ENCODE measurements around the gene BAHCC1.

BAHCC1 gene

DNA sequence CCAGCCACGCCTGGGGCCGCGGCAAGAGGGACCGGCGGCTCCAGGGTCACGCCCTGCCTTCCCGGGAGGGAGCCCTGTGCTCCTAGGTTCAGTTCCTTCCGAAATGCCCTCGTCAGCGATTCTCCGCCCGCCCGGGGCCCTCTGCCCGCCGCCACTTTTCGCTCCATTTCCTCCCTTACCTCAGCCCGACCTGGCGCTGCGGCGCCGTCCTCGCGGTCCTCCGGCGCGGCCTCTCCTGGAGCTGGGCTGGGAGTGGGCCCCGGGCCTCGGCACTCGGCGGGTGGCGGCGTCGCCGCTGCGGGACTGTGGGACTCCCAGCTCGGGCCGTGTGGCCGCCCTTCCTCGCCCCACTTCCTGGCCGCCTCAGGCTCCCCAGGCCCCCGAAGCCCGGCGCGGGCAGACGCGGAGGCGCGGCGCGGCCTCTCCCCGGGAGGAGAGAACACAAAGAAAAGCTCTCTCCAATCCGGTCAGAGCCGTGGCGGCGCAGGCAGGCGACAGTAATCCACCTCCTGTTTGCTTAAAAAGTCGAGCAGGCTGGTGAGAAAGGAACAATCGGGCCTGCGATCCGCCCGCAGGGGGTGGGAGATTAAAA lies 1.6 kb downstream of the BAHCC1 start:
- no peaks in the 10 kb centered on the region for H3K9me3 ChIP-seq (ENCODE audit: control insufficient read depth, insufficient read depth, low read length)
- no peaks in the 10 kb centered on the region for H3K36me3 ChIP-seq (ENCODE audit: insufficient read depth, low read length)
- H3K4me1 ChIP-seq (ENCODE audit: insufficient read depth, low read length), result peaks cover 11% of the 10 kb centered on the region
- H3K9ac ChIP-seq (ENCODE audit: low read depth, low read length), result peak overlapping the region; percentile 70

DNA sequence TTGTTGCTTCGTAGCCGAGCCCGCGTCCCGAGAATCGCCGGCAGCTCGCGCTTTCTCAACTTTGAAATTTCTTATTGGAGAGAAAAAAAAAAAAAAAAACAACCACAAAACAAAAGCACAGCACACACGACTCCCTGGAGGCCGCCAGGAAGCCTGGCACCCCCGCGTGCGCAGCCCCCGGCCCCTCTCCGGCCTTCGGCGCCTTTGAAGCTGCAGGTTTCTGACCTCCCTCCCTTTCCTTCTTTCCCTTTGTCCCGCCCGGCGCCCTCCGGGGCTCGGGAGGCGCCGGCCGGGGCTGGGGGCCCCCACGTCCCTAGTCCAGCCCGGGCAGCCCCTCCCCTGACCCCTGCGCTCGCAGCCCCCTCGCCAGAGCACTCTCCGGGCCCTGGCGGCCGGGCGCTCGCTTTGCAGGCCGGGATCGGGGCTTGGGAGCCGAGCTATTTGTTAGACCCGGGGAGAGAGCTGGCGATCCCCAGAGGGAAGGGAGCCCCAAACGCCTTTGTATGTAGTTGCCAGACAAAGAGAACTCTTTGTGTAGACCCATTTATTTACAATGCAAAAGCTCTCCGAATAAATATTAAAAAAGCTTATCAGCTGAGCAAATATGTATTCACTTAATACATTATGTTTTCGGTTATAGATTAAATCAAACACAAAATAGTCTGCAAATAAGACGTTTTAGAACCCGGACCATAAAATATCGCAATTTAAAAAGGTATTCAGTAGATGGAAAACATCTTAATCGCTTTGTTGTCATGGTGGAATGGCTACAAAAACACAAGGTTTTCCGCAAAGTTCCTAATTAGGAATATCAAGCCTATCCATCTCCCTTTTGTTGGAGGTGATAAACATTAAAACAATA lies 2.3 kb downstream of the BAHCC1 start:
- no peaks in the 10 kb centered on the region for H3K9me3 ChIP-seq (ENCODE audit: control insufficient read depth, insufficient read depth, low read length)
- H3K36me3 ChIP-seq (ENCODE audit: insufficient read depth, low read length), result no peaks in the 10 kb centered on the region
- H3K9ac ChIP-seq (ENCODE audit: low read depth, low read length), result peak overlapping the region; percentile 70
- H3K4me1 ChIP-seq (ENCODE audit: insufficient read depth, low read length), result peaks cover 13% of the 10 kb centered on the region

GRCh38 chr17:81398176-81398831 lies 3.0 kb downstream of the BAHCC1 start:
- Histone ChIP-seq H3K4me1 (ENCODE audit: insufficient read depth, low read length) (peaks cover 20% of the 10 kb centered on the region), H3K36me3 (ENCODE audit: insufficient read depth, low read length) (no peaks in the 10 kb centered on the region), H3K9me3 (ENCODE audit: control insufficient read depth, insufficient read depth, low read length) (no peaks in the 10 kb centered on the region), H3K9ac (ENCODE audit: low read depth, low read length) (peak overlapping the region; percentile 70; the same call in 1 of the 2 replicates)

DNA sequence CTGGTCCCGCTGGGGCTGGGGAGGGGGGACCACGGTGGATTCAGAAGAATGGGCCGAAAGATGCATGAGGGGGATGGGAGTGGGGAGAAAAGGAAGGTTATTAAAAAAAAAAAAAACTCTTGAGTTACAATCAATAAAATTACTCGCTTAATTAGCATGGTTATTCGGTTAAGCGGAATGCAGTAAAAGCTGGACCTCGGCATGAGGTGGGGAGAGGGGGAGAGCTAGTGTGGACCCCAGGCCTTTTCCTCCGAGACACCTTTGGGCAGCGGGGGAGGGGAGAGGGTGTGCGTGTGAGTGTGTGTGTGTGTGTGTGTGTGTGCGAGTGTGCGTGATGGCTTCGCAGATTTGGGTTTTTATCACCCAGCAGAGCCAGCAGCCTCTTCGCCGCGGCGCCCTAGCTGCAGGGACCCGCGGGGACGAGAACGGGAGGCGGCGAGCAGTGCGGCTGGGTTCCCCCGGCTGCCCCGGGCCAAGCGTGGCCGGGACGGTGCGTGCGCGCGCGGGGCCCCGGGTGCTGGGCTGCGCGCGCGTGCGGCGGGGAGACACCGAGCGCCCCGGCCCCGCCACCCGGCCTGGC lies 3.7 kb downstream of the BAHCC1 start:
- Histone ChIP-seq H3K4me1 (ENCODE audit: insufficient read depth, low read length) (peaks cover 22% of the 10 kb centered on the region), H3K36me3 (ENCODE audit: insufficient read depth, low read length) (no peaks in the 10 kb centered on the region), H3K9ac (ENCODE audit: low read depth, low read length) (peak overlapping the region; percentile 70), H3K9me3 (ENCODE audit: control insufficient read depth, insufficient read depth, low read length) (no peaks in the 10 kb centered on the region)

DNA sequence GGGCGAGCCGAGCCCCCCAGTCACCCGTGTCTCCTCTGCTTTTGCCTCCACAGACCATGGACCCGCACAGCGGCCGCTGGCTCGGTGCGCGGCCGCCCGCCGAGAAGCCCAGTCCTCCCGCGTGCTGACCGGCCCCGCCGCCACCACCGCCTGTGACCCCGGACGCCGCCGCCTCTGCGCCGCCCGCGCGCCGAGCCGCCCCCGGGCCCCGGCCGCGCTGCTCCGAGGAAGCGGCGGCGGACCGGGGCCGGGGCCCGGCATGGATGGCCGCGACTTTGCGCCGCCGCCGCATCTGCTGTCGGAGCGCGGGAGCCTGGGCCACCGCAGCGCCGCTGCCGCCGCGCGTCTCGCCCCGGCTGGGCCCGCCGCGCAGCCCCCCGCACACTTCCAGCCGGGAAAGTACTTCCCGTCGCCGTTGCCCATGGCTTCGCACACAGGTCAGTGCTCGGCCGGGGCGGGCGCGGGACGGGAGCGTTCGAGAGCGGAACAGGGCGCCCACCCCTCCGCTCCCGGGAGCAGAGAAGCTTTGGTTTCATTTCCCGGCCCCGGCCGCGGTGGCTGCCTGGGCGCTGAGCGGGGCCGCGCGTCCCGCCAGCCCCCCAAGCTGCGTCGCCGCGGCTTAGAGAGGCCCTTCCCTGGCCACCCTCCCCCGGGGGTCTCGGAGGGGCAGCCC lies 4.4 kb downstream of the BAHCC1 start:
- Histone ChIP-seq H3K9me3 (ENCODE audit: control insufficient read depth, insufficient read depth, low read length) (no peaks in the 10 kb centered on the region), H3K4me1 (ENCODE audit: insufficient read depth, low read length) (peaks cover 18% of the 10 kb centered on the region), H3K36me3 (ENCODE audit: insufficient read depth, low read length) (no peaks in the 10 kb centered on the region), H3K9ac (ENCODE audit: low read depth, low read length) (peak overlapping the region; percentile 70; the same call in 1 of the 2 replicates)

DNA sequence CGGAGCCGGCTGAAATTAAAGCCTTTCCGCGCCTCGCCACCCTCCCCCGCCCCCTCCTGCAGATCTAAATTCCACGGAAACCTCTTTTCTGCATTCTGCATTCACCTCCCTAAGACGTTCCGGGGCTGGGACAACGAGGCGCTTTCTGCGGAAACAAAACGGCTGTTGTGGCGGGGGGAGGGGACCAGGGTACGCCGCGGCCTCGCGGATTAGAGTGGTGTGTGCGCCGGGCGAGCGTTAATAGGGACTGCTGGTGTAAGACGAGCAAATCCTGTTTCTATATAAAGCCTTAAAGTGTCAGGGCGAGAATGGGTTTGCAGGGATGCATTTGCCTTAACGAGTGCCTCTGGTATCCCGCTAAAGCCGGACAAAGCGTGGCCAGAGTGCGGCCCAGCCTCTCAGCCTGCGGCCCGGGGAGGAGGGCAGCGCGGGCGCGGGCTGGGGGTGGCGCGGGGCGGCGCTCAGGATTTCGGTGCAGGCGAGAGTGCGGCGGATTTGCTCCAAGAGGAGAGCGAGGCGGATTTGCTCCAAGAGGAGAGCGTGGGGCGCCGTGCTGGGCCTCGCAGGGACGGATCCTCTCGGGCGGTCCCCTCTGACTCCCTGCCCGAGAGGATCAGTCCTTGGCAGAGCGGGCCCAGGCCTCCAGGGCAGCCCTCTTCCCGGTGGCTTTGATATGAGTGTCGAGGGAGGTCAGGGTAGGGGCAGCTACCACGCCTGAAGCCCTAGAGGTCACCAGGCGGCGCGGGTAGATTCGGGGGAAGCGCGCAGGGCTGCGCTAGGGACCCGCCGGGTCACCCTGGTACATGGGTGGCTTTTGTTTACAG lies 5.1 kb downstream of the BAHCC1 start:
- peaks cover 21% of the 10 kb centered on the region for H3K4me1 ChIP-seq (ENCODE audit: insufficient read depth, low read length)
- H3K9me3 ChIP-seq (ENCODE audit: control insufficient read depth, insufficient read depth, low read length), result no peaks in the 10 kb centered on the region
- no peaks in the 10 kb centered on the region for H3K36me3 ChIP-seq (ENCODE audit: insufficient read depth, low read length)
- H3K9ac ChIP-seq (ENCODE audit: low read depth, low read length), result peak overlapping the region; percentile 70; the same call in 1 of the 2 replicates

- Histone ChIP-seq H3K4me1 (ENCODE audit: insufficient read depth, low read length) (peaks cover 28% of the 10 kb centered on the region), H3K9ac (ENCODE audit: low read depth, low read length) (peak overlapping the region; percentile 70; the same call in 1 of the 2 replicates), H3K36me3 (ENCODE audit: insufficient read depth, low read length) (no peaks in the 10 kb centered on the region), H3K9me3 (ENCODE audit: control insufficient read depth, insufficient read depth, low read length) (no peaks in the 10 kb centered on the region)
Observed at GRCh38 chr17:81400996-81401722, 5.9 kb downstream of the BAHCC1 start.

DNA sequence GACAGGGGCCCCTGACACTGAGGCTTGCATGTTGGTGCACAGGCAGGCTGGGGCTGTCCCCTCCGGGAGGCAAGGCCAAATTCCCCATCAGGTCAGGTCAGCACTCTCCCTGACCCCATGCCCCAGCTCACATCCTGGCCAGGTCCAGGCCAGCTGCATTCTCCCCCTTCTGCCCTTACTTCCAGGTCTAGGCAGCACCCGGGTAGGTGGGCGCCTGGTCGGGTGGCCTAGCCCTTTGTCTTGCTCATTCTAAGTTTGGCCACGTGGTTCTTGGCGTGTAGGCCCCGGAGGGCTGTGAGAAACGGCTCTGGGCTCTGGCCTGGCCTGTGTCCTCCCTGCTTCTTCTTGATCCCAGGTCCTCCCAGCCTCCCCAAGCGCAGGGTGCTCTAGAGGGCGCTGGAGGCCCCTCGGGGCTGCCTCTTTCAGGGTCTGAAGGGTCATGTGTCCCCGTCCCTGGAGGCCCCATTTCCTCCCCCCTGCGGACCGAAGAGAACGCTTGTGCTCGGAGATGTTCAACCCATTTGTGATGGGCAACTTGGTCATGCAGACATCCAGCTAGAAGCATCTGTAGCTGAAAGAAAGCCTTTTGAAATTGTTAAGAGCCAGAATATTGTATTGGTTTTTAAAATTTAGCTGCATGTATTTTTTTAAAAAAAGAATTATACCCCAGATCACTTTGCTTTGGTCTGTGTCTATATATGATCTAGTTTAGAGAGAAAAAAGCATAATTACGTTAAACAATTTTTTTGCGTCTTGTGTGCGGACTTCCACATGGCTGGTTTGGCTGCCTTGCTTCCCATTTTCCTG lies 6.7 kb downstream of the BAHCC1 start:
- Histone ChIP-seq H3K9ac (ENCODE audit: low read depth, low read length) (no peak overlapping the region), H3K4me1 (ENCODE audit: insufficient read depth, low read length) (peaks cover 28% of the 10 kb centered on the region), H3K9me3 (ENCODE audit: control insufficient read depth, insufficient read depth, low read length) (no peaks in the 10 kb centered on the region), H3K36me3 (ENCODE audit: insufficient read depth, low read length) (no peaks in the 10 kb centered on the region)

DNA sequence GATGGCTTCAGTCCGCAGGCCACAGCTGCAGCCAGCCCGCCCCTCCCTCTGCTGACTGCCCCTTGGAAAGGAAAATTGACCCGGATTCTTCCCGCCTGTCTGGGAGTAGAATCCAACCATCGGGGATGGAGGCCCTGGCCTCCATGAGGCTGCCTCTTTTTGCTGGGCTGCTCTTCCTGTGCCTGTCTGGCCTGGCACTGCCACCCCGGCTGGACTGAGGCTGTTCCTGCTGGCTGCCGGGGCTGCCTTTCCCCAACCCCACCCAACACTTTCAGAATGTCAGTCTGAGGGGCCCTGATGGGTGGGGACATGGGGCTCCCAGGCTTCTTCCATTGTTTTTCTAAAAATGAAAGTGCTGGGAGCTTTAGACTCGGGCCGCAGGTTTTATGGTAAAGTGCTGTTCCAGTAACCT lies 7.3 kb downstream of the BAHCC1 start:
- H3K9ac ChIP-seq (ENCODE audit: low read depth, low read length), result no peak overlapping the region
- H3K9me3 ChIP-seq (ENCODE audit: control insufficient read depth, insufficient read depth, low read length), result no peaks in the 10 kb centered on the region
- H3K36me3 ChIP-seq (ENCODE audit: insufficient read depth, low read length), result no peaks in the 10 kb centered on the region
- peaks cover 28% of the 10 kb centered on the region for H3K4me1 ChIP-seq (ENCODE audit: insufficient read depth, low read length)

DNA sequence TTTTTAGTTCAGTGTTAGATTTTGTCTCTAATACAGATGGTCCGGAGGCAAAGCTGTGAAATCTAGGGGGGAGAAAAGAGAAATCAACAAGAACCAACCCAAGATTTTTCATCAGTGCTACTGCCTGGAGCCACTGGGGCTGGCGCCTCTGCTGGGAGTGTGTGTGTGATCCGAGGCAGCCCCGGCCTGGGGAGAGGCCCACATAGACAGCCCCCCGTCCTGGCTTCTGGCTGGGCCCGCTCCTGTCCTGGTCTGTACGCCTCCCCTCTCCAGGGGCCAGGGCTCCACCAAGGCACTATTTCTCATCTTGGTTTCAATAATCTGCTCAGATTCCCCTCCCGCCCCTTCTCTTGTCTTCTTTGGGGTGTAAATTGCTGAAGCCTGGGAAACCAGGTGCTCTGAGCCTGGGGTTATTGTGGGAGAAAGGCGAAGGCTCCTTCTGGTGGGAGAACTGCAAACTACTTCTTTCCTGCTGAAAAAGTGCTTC lies 7.8 kb downstream of the BAHCC1 start:
- Histone ChIP-seq H3K4me1 (ENCODE audit: insufficient read depth, low read length) (peaks cover 26% of the 10 kb centered on the region; the same call in 1 of the 2 replicates), H3K9me3 (ENCODE audit: control insufficient read depth, insufficient read depth, low read length) (no peaks in the 10 kb centered on the region), H3K9ac (ENCODE audit: low read depth, low read length) (no peak overlapping the region), H3K36me3 (ENCODE audit: insufficient read depth, low read length) (no peaks in the 10 kb centered on the region)

GRCh38 chr17:81403671-81404534 lies 8.6 kb downstream of the BAHCC1 start:
- no peak overlapping the region for H3K9ac ChIP-seq (ENCODE audit: low read depth, low read length)
- H3K4me1 ChIP-seq (ENCODE audit: insufficient read depth, low read length), result peaks cover 26% of the 10 kb centered on the region; the same call in 1 of the 2 replicates
- H3K36me3 ChIP-seq (ENCODE audit: insufficient read depth, low read length), result no peaks in the 10 kb centered on the region
- H3K9me3 ChIP-seq (ENCODE audit: control insufficient read depth, insufficient read depth, low read length), result no peaks in the 10 kb centered on the region

All from ES-I3 (cell line).